ENCODE data around the gene PGA3. TPM values are rescaled to one million over a fixed set of nuclear protein-coding genes. Genes with fewer than 3 reads are reported as not detected.

Gene PGA3
- total and polyA plus RNA-seq, 10 donors: 0.33 to 2.6 (median 0.61) TPM; not detected in 3

GRCh38 chr11:61155741-61156140, 47.6 kb upstream of the PGA3 start:
- H3K4me1 ChIP-seq: peaks cover 14 to 82% (median 47%) of the 10 kb centered on the region in 6 donors
- no peak for DNase-seq
- H3K4me3 ChIP-seq: no peak overlapping the region
- WGBS, 5 donors: 76 to 87% (median 84%) methylated on average over 5 of the region's 5 CpGs
- peaks cover 0 to 18% (median 0%) of the 10 kb centered on the region in 6 donors for H3K36me3 ChIP-seq
- no peak for TF ChIP-seq POLR2A (IDR thresholded peaks at IDR 0.05)
- TF ChIP-seq, protein P1, sequence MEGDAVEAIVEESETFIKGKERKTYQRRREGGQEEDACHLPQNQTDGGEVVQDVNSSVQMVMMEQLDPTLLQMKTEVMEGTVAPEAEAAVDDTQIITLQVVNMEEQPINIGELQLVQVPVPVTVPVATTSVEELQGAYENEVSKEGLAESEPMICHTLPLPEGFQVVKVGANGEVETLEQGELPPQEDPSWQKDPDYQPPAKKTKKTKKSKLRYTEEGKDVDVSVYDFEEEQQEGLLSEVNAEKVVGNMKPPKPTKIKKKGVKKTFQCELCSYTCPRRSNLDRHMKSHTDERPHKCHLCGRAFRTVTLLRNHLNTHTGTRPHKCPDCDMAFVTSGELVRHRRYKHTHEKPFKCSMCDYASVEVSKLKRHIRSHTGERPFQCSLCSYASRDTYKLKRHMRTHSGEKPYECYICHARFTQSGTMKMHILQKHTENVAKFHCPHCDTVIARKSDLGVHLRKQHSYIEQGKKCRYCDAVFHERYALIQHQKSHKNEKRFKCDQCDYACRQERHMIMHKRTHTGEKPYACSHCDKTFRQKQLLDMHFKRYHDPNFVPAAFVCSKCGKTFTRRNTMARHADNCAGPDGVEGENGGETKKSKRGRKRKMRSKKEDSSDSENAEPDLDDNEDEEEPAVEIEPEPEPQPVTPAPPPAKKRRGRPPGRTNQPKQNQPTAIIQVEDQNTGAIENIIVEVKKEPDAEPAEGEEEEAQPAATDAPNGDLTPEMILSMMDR (IDR thresholded peaks at IDR 0.05 in 8 of 11, conservative IDR thresholded peaks at IDR 0.05 in 3 of 11): no peak
- no peak for TF ChIP-seq POLR2AphosphoS5 (IDR thresholded peaks at IDR 0.05)
- intact Hi-C loops (cut with DNase I; ENCODE audit: low total_unique reads): no loop called here
- H3K27me3 ChIP-seq (replicated peaks in 1 of 7): no peaks in the 10 kb centered on the region
- no peak overlapping the region for H3K27ac ChIP-seq
- H3K9me3 ChIP-seq: peaks cover 0 to 21% (median 17%) of the 10 kb centered on the region in 8 donors

DNA sequence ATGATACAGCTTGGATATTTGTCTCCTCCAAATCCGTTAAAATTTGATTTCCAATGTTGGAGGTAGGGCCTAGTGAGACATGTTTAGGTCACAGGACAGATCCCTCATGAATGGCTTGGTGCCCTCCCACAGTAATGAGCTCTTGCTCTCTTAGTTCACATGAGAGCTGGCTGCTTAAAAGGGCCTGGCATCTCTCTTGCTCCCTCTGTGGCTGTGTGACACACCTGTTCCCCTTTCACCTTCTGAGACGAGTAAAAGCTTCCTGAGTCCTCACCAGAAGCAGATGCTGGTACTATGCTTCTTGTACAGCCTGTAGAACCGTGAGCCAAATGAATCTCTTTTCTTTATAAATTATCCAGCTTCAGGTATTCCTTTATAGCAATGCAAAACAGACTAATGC, 45.6 kb upstream of the PGA3 start:
- WGBS, 5 donors: 68 to 79% (median 73%) methylated on average over 3 of the region's 3 CpGs
- intact Hi-C loops (cut with DNase I; ENCODE audit: low total_unique reads): no loop called here
- Histone ChIP-seq H3K36me3 (peaks cover 0 to 18% (median 0%) of the 10 kb centered on the region in 6 donors), H3K27ac (peak overlapping the region in 2 of 8 donors; percentile 73 to 99), H3K4me1 (peaks cover 20 to 77% (median 50%) of the 10 kb centered on the region in 6 donors), H3K27me3 (replicated peaks in 1 of 7) (no peaks in the 10 kb centered on the region), H3K4me3 (no peak overlapping the region), H3K9me3 (peaks cover 0 to 21% (median 17%) of the 10 kb centered on the region in 8 donors)
- TF ChIP-seq, protein P1 (IDR thresholded peaks at IDR 0.05 in 8 of 11, conservative IDR thresholded peaks at IDR 0.05 in 3 of 11): no peak
- TF ChIP-seq POLR2A (IDR thresholded peaks at IDR 0.05) (no peak), POLR2AphosphoS5 (IDR thresholded peaks at IDR 0.05) (no peak)
- peak; percentile 33 for DNase-seq

GRCh38 chr11:61158691-61159381, 44.5 kb upstream of the PGA3 start:
- no peak overlapping the region for H3K4me3 ChIP-seq
- no peaks in the 10 kb centered on the region for H3K27me3 ChIP-seq (replicated peaks in 1 of 7)
- no peak for DNase-seq
- WGBS, 5 donors: 38 to 67% (median 64%) methylated on average over 3 of the region's 3 CpGs
- peaks cover 0 to 21% (median 17%) of the 10 kb centered on the region in 8 donors for H3K9me3 ChIP-seq
- intact Hi-C loops (cut with DNase I; ENCODE audit: low total_unique reads): no loop called here
- H3K4me1 ChIP-seq: peaks cover 17 to 77% (median 53%) of the 10 kb centered on the region in 6 donors
- no peak for TF ChIP-seq POLR2A (IDR thresholded peaks at IDR 0.05)
- TF ChIP-seq, protein P1 (IDR thresholded peaks at IDR 0.05 in 8 of 11, conservative IDR thresholded peaks at IDR 0.05 in 3 of 11): no peak
- no peak for TF ChIP-seq POLR2AphosphoS5 (IDR thresholded peaks at IDR 0.05)
- peak overlapping the region in 7 of 8 donors; percentile 15 to 99 (median 98) for H3K27ac ChIP-seq
- peaks cover 0 to 18% (median 0%) of the 10 kb centered on the region in 6 donors for H3K36me3 ChIP-seq

GRCh38 chr11:61160487-61161189, 42.7 kb upstream of the PGA3 start:
- Histone ChIP-seq H3K4me3 (peak overlapping the region; percentile 35 to 85 (median 67)), H3K27ac (peak overlapping the region; percentile 82 to 99 (median 98)), H3K9me3 (peaks cover 0 to 3% (median 1%) of the 10 kb centered on the region in 8 donors), H3K27me3 (replicated peaks in 1 of 7) (no peaks in the 10 kb centered on the region), H3K36me3 (peaks cover 0 to 12% (median 0%) of the 10 kb centered on the region in 6 donors), H3K4me1 (peaks cover 17 to 90% (median 66%) of the 10 kb centered on the region in 6 donors)
- intact Hi-C loops (cut with DNase I; ENCODE audit: low total_unique reads): no loop called here
- TF ChIP-seq POLR2AphosphoS5 (IDR thresholded peaks at IDR 0.05) (peak in 1 of 3 donors; percentile 58), POLR2A (IDR thresholded peaks at IDR 0.05) (no peak)
- TF ChIP-seq, protein P1 (IDR thresholded peaks at IDR 0.05 in 8 of 11, conservative IDR thresholded peaks at IDR 0.05 in 3 of 11): no peak
- 16 to 22% (median 16%) methylated on average over 22 to 25 of the region's 25 CpGs for WGBS, 5 donors
- DNase-seq: no peak

All from spleen (tissue), 11 donors.